ENCODE measurements around the gene SEMA3G. TPM values are rescaled to one million over a fixed set of nuclear protein-coding genes. Genes with fewer than 3 reads are reported as not detected.

SEMA3G gene
- total and polyA plus RNA-seq, 2 experiments from 2014 or later, result 0.47 to 2.5 TPM

DNA sequence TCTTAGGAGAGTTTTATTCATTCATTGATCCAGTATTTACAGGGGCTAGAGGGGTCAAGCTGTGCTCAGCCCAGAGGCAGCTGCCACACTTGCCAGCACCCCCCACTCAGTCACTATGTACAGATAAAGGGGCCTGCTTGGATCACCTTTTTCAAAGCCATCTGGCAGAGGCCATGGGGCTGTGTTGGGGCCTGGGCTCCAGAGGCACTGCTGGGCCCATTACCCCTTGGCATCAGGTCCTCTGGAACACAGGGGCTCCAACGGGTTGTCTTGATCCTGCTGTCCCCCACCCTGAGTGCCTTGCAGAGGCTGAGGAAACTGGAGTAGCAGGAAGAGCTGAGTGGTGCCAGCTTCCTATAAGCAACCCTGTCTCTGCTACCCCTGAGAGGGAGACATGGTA lies 43.9 kb downstream of the SEMA3G start:
- no peak overlapping the region for H3K27ac ChIP-seq (ENCODE audit: low read depth)

More for the DNA sequence above, 43.9 kb downstream of the SEMA3G start:
- H3K9me2 ChIP-seq (ENCODE audit: insufficient read depth), result no peaks in the 10 kb centered on the region
- H3K27ac Mint-ChIP-seq, result no peak overlapping the region
- peaks cover 47% of the 10 kb centered on the region for H3K36me3 Mint-ChIP-seq (ENCODE audit: low read depth)
- no peak for ATAC-seq
- no peaks in the 10 kb centered on the region for H3K4me1 Mint-ChIP-seq
- H2AFZ ChIP-seq, result no peak overlapping the region
- H3K36me3 ChIP-seq (ENCODE audit: insufficient read depth), result no peaks in the 10 kb centered on the region; the same call in 1 of the 2 replicates
- TF ChIP-seq JUNB (IDR thresholded peaks at IDR 0.05; ENCODE audit: unreplicated experiment), result no peak
- no peak for TF ChIP-seq NANOG (IDR thresholded peaks at IDR 0.05; ENCODE audit: borderline replicate concordance)
- TF ChIP-seq EZH2 (IDR thresholded peaks at IDR 0.05; ENCODE audit: low read depth, unreplicated experiment), result no peak
- TF ChIP-seq, protein P1, sequence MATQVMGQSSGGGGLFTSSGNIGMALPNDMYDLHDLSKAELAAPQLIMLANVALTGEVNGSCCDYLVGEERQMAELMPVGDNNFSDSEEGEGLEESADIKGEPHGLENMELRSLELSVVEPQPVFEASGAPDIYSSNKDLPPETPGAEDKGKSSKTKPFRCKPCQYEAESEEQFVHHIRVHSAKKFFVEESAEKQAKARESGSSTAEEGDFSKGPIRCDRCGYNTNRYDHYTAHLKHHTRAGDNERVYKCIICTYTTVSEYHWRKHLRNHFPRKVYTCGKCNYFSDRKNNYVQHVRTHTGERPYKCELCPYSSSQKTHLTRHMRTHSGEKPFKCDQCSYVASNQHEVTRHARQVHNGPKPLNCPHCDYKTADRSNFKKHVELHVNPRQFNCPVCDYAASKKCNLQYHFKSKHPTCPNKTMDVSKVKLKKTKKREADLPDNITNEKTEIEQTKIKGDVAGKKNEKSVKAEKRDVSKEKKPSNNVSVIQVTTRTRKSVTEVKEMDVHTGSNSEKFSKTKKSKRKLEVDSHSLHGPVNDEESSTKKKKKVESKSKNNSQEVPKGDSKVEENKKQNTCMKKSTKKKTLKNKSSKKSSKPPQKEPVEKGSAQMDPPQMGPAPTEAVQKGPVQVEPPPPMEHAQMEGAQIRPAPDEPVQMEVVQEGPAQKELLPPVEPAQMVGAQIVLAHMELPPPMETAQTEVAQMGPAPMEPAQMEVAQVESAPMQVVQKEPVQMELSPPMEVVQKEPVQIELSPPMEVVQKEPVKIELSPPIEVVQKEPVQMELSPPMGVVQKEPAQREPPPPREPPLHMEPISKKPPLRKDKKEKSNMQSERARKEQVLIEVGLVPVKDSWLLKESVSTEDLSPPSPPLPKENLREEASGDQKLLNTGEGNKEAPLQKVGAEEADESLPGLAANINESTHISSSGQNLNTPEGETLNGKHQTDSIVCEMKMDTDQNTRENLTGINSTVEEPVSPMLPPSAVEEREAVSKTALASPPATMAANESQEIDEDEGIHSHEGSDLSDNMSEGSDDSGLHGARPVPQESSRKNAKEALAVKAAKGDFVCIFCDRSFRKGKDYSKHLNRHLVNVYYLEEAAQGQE (IDR thresholded peaks at IDR 0.05; ENCODE audit: unreplicated experiment), result no peak
- no peak for TF ChIP-seq ZNF331 (CRISPR knock-in tag; IDR thresholded peaks at IDR 0.05; ENCODE audit: low read depth)
- TF ChIP-seq, protein P2, sequence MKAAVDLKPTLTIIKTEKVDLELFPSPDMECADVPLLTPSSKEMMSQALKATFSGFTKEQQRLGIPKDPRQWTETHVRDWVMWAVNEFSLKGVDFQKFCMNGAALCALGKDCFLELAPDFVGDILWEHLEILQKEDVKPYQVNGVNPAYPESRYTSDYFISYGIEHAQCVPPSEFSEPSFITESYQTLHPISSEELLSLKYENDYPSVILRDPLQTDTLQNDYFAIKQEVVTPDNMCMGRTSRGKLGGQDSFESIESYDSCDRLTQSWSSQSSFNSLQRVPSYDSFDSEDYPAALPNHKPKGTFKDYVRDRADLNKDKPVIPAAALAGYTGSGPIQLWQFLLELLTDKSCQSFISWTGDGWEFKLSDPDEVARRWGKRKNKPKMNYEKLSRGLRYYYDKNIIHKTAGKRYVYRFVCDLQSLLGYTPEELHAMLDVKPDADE (IDR thresholded peaks at IDR 0.05), result no peak
- no peak for TF ChIP-seq POLR2AphosphoS5 (IDR thresholded peaks at IDR 0.05; ENCODE audit: low read depth)
- TF ChIP-seq, protein P3, sequence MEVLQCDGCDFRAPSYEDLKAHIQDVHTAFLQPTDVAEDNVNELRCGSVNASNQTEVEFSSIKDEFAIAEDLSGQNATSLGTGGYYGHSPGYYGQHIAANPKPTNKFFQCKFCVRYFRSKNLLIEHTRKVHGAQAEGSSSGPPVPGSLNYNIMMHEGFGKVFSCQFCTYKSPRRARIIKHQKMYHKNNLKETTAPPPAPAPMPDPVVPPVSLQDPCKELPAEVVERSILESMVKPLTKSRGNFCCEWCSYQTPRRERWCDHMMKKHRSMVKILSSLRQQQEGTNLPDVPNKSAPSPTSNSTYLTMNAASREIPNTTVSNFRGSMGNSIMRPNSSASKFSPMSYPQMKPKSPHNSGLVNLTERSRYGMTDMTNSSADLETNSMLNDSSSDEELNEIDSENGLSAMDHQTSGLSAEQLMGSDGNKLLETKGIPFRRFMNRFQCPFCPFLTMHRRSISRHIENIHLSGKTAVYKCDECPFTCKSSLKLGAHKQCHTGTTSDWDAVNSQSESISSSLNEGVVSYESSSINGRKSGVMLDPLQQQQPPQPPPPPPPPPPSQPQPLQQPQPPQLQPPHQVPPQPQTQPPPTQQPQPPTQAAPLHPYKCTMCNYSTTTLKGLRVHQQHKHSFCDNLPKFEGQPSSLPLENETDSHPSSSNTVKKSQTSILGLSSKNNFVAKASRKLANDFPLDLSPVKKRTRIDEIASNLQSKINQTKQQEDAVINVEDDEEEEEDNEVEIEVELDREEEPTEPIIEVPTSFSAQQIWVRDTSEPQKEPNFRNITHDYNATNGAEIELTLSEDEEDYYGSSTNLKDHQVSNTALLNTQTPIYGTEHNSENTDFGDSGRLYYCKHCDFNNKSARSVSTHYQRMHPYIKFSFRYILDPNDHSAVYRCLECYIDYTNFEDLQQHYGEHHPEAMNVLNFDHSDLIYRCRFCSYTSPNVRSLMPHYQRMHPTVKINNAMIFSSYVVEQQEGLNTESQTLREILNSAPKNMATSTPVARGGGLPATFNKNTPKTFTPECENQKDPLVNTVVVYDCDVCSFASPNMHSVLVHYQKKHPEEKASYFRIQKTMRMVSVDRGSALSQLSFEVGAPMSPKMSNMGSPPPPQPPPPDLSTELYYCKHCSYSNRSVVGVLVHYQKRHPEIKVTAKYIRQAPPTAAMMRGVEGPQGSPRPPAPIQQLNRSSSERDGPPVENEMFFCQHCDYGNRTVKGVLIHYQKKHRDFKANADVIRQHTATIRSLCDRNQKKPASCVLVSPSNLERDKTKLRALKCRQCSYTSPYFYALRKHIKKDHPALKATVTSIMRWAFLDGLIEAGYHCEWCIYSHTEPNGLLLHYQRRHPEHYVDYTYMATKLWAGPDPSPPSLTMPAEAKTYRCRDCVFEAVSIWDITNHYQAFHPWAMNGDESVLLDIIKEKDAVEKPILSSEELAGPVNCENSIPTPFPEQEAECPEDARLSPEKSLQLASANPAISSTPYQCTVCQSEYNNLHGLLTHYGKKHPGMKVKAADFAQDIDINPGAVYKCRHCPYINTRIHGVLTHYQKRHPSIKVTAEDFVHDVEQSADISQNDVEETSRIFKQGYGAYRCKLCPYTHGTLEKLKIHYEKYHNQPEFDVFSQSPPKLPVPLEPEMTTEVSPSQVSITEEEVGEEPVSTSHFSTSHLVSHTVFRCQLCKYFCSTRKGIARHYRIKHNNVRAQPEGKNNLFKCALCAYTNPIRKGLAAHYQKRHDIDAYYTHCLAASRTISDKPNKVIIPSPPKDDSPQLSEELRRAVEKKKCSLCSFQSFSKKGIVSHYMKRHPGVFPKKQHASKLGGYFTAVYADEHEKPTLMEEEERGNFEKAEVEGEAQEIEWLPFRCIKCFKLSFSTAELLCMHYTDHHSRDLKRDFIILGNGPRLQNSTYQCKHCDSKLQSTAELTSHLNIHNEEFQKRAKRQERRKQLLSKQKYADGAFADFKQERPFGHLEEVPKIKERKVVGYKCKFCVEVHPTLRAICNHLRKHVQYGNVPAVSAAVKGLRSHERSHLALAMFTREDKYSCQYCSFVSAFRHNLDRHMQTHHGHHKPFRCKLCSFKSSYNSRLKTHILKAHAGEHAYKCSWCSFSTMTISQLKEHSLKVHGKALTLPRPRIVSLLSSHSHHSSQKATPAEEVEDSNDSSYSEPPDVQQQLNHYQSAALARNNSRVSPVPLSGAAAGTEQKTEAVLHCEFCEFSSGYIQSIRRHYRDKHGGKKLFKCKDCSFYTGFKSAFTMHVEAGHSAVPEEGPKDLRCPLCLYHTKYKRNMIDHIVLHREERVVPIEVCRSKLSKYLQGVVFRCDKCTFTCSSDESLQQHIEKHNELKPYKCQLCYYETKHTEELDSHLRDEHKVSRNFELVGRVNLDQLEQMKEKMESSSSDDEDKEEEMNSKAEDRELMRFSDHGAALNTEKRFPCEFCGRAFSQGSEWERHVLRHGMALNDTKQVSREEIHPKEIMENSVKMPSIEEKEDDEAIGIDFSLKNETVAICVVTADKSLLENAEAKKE (CRISPR knock-in tag; IDR thresholded peaks at IDR 0.05), result no peak
- TF ChIP-seq, protein P4, sequence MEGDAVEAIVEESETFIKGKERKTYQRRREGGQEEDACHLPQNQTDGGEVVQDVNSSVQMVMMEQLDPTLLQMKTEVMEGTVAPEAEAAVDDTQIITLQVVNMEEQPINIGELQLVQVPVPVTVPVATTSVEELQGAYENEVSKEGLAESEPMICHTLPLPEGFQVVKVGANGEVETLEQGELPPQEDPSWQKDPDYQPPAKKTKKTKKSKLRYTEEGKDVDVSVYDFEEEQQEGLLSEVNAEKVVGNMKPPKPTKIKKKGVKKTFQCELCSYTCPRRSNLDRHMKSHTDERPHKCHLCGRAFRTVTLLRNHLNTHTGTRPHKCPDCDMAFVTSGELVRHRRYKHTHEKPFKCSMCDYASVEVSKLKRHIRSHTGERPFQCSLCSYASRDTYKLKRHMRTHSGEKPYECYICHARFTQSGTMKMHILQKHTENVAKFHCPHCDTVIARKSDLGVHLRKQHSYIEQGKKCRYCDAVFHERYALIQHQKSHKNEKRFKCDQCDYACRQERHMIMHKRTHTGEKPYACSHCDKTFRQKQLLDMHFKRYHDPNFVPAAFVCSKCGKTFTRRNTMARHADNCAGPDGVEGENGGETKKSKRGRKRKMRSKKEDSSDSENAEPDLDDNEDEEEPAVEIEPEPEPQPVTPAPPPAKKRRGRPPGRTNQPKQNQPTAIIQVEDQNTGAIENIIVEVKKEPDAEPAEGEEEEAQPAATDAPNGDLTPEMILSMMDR (conservative IDR thresholded peaks at IDR 0.05; ENCODE audit: low read depth in 2 of 2), result no peak
- no peak for TF ChIP-seq CREB1 (CRISPR knock-in tag; IDR thresholded peaks at IDR 0.05; ENCODE audit: low read depth)
- no peak for TF ChIP-seq ZNF114 (CRISPR knock-in tag; IDR thresholded peaks at IDR 0.05)
- no peak for TF ChIP-seq EZH2phosphoT487 (IDR thresholded peaks at IDR 0.05; ENCODE audit: unreplicated experiment)
- TF ChIP-seq STAT1 (IDR thresholded peaks at IDR 0.05; ENCODE audit: unreplicated experiment), result no peak
- no peaks in the 10 kb centered on the region for H3F3A ChIP-seq (replicated peaks; ENCODE audit: low read depth)
- no peaks in the 10 kb centered on the region for H3K9me3 Mint-ChIP-seq
- no peaks in the 10 kb centered on the region for H3K4me1 ChIP-seq (ENCODE audit: insufficient read depth)
- no peak overlapping the region for H3K4me3 ChIP-seq
- peaks cover 9% of the 10 kb centered on the region for H3K27me3 Mint-ChIP-seq (ENCODE audit: insufficient read depth, low read depth, poor library complexity)
- no peak overlapping the region for H3K4me2 ChIP-seq
- no peaks in the 10 kb centered on the region; the same call in 1 of the 2 replicates for H4K20me1 ChIP-seq (replicated peaks; ENCODE audit: insufficient read depth)
- H3K27me3 ChIP-seq (ENCODE audit: insufficient read depth), result no peaks in the 10 kb centered on the region
- DNase-seq (ENCODE audit: low spot score), result no peak
- no peaks in the 10 kb centered on the region for H3K79me2 ChIP-seq (replicated peaks; ENCODE audit: insufficient read depth)
- no peak overlapping the region for H3K4me3 Mint-ChIP-seq

Measured in GM23338 (cell line).